ENCODE data around the gene SCAMP3. TPM values are rescaled to one million over a fixed set of nuclear protein-coding genes. Genes with fewer than 3 reads are reported as not detected.
"Not testable (repeated sequence)": the region's sequence is repeated elsewhere in the genome, so short reads cannot be mapped to it uniquely, and the experiment has no call there.

The SCAMP3 gene
- total RNA-seq, 1 donor from 2014 or later: 55.4 TPM

GRCh38 chr1:155291006-155291405 lies 28.8 kb upstream of the SCAMP3 start:
- ATAC-seq; intact Hi-C loops (cut with DNase I); DNase-seq (ENCODE audit: missing footprints): not testable (repeated sequence)

- ATAC-seq (no peak), DNase-seq (ENCODE audit: missing footprints) (no peak)
- intact Hi-C loops (cut with DNase I): no loop called here
Measured at GRCh38 chr1:155287987-155288543, 25.9 kb upstream of the SCAMP3 start.

- no peak for ATAC-seq
- intact Hi-C loops (cut with DNase I): no loop called here
- no peak for DNase-seq (ENCODE audit: missing footprints)
Measured at GRCh38 chr1:155286544-155286943, 24.4 kb upstream of the SCAMP3 start.

- intact Hi-C loops (cut with DNase I): no loop called here
- ATAC-seq: no peak
- no peak for DNase-seq (ENCODE audit: missing footprints)
Measured at GRCh38 chr1:155285631-155286044, 23.5 kb upstream of the SCAMP3 start.

- ATAC-seq: peak; percentile 10
- intact Hi-C loops (cut with DNase I): no loop called here
- DNase-seq (ENCODE audit: missing footprints): no peak
Measured at GRCh38 chr1:155285063-155285462, 22.9 kb upstream of the SCAMP3 start.

GRCh38 chr1:155284476-155284875 lies 22.3 kb upstream of the SCAMP3 start:
- no peak for DNase-seq (ENCODE audit: missing footprints)
- intact Hi-C loops (cut with DNase I): no loop called here
- no peak for ATAC-seq

- ATAC-seq: no peak
- DNase-seq (ENCODE audit: missing footprints): no peak
- intact Hi-C loops (cut with DNase I): no loop called here
Measured at GRCh38 chr1:155282488-155283091, 20.4 kb upstream of the SCAMP3 start.

GRCh38 chr1:155279268-155279667 lies 17.1 kb upstream of the SCAMP3 start:
- intact Hi-C loops (cut with DNase I): no loop called here
- ATAC-seq (no peak), DNase-seq (ENCODE audit: missing footprints) (no peak)

GRCh38 chr1:155278689-155279160 lies 16.6 kb upstream of the SCAMP3 start:
- intact Hi-C loops (cut with DNase I): no loop called here
- ATAC-seq: no peak
- no peak for DNase-seq (ENCODE audit: missing footprints)

- no peak for DNase-seq (ENCODE audit: missing footprints)
- no peak for ATAC-seq
- intact Hi-C loops (cut with DNase I): loop anchor here (1.0 kb wide), 2 partner anchors 29 to 46 kb away; no protein-coding TSS in a partner anchor
Measured at GRCh38 chr1:155277902-155278688, 15.9 kb upstream of the SCAMP3 start.

GRCh38 chr1:155277070-155277901 lies 15.1 kb upstream of the SCAMP3 start, which contains the start of gene HCN3:
HCN3 (plus strand) TSS chr1:155277463; CDS start chr1:155277591, 128 bp downstream.
- intact Hi-C loops (cut with DNase I): loop anchor here (1.0 kb wide), 2 partner anchors 30 to 47 kb away; no protein-coding TSS in a partner anchor
- ATAC-seq: peak; percentile 91
- DNase-seq (ENCODE audit: missing footprints): peak; percentile 98

- peak; percentile 92 for ATAC-seq
- peak; percentile 98 for DNase-seq (ENCODE audit: missing footprints)
- intact Hi-C loops (cut with DNase I): loop anchor here (1.0 kb wide), 1 partner anchor 11 kb away; the partner anchor contains the start of gene SCAMP3
Measured at GRCh38 chr1:155273343-155274245, 11.4 kb upstream of the SCAMP3 start, which contains the start of gene CLK2. CLK2 (minus strand) TSS chr1:155273504; CDS start chr1:155270977, 2,527 bp downstream.

- ATAC-seq: peak; percentile 22
- DNase-seq (ENCODE audit: missing footprints): no peak
- intact Hi-C loops (cut with DNase I): loop anchor here (1.0 kb wide), 1 partner anchor 10 kb away; the partner anchor contains the start of gene SCAMP3
Measured at GRCh38 chr1:155272466-155273342, 10.5 kb upstream of the SCAMP3 start.

GRCh38 chr1:155269381-155269780 lies 7.2 kb upstream of the SCAMP3 start:
- intact Hi-C loops (cut with DNase I): no loop called here
- ATAC-seq: no peak
- no peak for DNase-seq (ENCODE audit: missing footprints)

GRCh38 chr1:155268630-155269029 lies 6.5 kb upstream of the SCAMP3 start:
- DNase-seq (ENCODE audit: missing footprints) (no peak), ATAC-seq (no peak)
- intact Hi-C loops (cut with DNase I): no loop called here

GRCh38 chr1:155267373-155267772 lies 5.2 kb upstream of the SCAMP3 start:
- intact Hi-C loops (cut with DNase I): no loop called here
- ATAC-seq (no peak), DNase-seq (ENCODE audit: missing footprints) (no peak)

GRCh38 chr1:155266553-155266952 lies 4.4 kb upstream of the SCAMP3 start:
- intact Hi-C loops (cut with DNase I): no loop called here
- DNase-seq (ENCODE audit: missing footprints) (no peak), ATAC-seq (no peak)

All from Right ventricle myocardium inferior (tissue), 1 donor.